ENCODE data around the gene TMEM108.

Gene TMEM108

GRCh38 chr3:133361011-133361410, 322.8 kb downstream of the TMEM108 start:
- WGBS, 2 experiments = 92 to 93% methylated on average over 2 of the region's 2 CpGs
- H3K36me3 ChIP-seq (ENCODE audit: control insufficient read depth, insufficient read depth, low read length) = no peaks in the 10 kb centered on the region
- no peak overlapping the region for H3K27ac ChIP-seq (ENCODE audit: insufficient read depth, low read depth, low read length, poor library complexity, severe bottlenecking)
- no peaks in the 10 kb centered on the region for H3K9me3 ChIP-seq (ENCODE audit: control insufficient read depth, low read length)
- H3K27me3 ChIP-seq (ENCODE audit: control insufficient read depth, insufficient read depth, low read length, poor library complexity, severe bottlenecking) = no peaks in the 10 kb centered on the region
- H3K4me3 ChIP-seq (ENCODE audit: insufficient read depth, low read depth, low read length) = no peak overlapping the region
- peaks cover 10% of the 10 kb centered on the region for H3K4me1 ChIP-seq (ENCODE audit: control insufficient read depth, insufficient read depth, low read length)

GRCh38 chr3:133361435-133361834, 323.2 kb downstream of the TMEM108 start:
- Histone ChIP-seq H3K36me3 (ENCODE audit: control insufficient read depth, insufficient read depth, low read length) (no peaks in the 10 kb centered on the region), H3K4me3 (ENCODE audit: insufficient read depth, low read depth, low read length) (no peak overlapping the region), H3K4me1 (ENCODE audit: control insufficient read depth, insufficient read depth, low read length) (peaks cover 10% of the 10 kb centered on the region), H3K9me3 (ENCODE audit: control insufficient read depth, low read length) (no peaks in the 10 kb centered on the region), H3K27me3 (ENCODE audit: control insufficient read depth, insufficient read depth, low read length, poor library complexity, severe bottlenecking) (no peaks in the 10 kb centered on the region), H3K27ac (ENCODE audit: insufficient read depth, low read depth, low read length, poor library complexity, severe bottlenecking) (no peak overlapping the region)
- WGBS, 2 experiments = 94 to 96% methylated on average over 3 of the region's 4 CpGs

GRCh38 chr3:133362539-133362938, 324.3 kb downstream of the TMEM108 start:
- no peaks in the 10 kb centered on the region for H3K27me3 ChIP-seq (ENCODE audit: control insufficient read depth, insufficient read depth, low read length, poor library complexity, severe bottlenecking)
- 87 to 89% methylated on average over 4 of the region's 4 CpGs for WGBS, 2 experiments
- H3K9me3 ChIP-seq (ENCODE audit: control insufficient read depth, low read length) = no peaks in the 10 kb centered on the region
- H3K36me3 ChIP-seq (ENCODE audit: control insufficient read depth, insufficient read depth, low read length) = no peaks in the 10 kb centered on the region
- no peak overlapping the region for H3K27ac ChIP-seq (ENCODE audit: insufficient read depth, low read depth, low read length, poor library complexity, severe bottlenecking)
- no peak overlapping the region for H3K4me3 ChIP-seq (ENCODE audit: insufficient read depth, low read depth, low read length)
- peaks cover 10% of the 10 kb centered on the region for H3K4me1 ChIP-seq (ENCODE audit: control insufficient read depth, insufficient read depth, low read length)

- H3K27ac ChIP-seq (ENCODE audit: insufficient read depth, low read depth, low read length, poor library complexity, severe bottlenecking) = no peak overlapping the region
- H3K4me1 ChIP-seq (ENCODE audit: control insufficient read depth, insufficient read depth, low read length) = peaks cover 10% of the 10 kb centered on the region
- no peaks in the 10 kb centered on the region for H3K9me3 ChIP-seq (ENCODE audit: control insufficient read depth, low read length)
- H3K27me3 ChIP-seq (ENCODE audit: control insufficient read depth, insufficient read depth, low read length, poor library complexity, severe bottlenecking) = no peaks in the 10 kb centered on the region
- 97 to 98% methylated on average over 4 of the region's 4 CpGs for WGBS, 2 experiments
- H3K4me3 ChIP-seq (ENCODE audit: insufficient read depth, low read depth, low read length) = no peak overlapping the region
- no peaks in the 10 kb centered on the region for H3K36me3 ChIP-seq (ENCODE audit: control insufficient read depth, insufficient read depth, low read length)
Observed at GRCh38 chr3:133364704-133365103, 326.5 kb downstream of the TMEM108 start.

- Histone ChIP-seq H3K27ac (ENCODE audit: insufficient read depth, low read depth, low read length, poor library complexity, severe bottlenecking) (no peak overlapping the region), H3K36me3 (ENCODE audit: control insufficient read depth, insufficient read depth, low read length) (no peaks in the 10 kb centered on the region), H3K27me3 (ENCODE audit: control insufficient read depth, insufficient read depth, low read length, poor library complexity, severe bottlenecking) (no peaks in the 10 kb centered on the region), H3K9me3 (ENCODE audit: control insufficient read depth, low read length) (no peaks in the 10 kb centered on the region), H3K4me3 (ENCODE audit: insufficient read depth, low read depth, low read length) (no peak overlapping the region), H3K4me1 (ENCODE audit: control insufficient read depth, insufficient read depth, low read length) (peaks cover 9% of the 10 kb centered on the region)
- WGBS, 2 experiments = 90 to 95% methylated on average over 2 of the region's 2 CpGs
Observed at GRCh38 chr3:133366921-133367320, 328.7 kb downstream of the TMEM108 start.

GRCh38 chr3:133367403-133367802, 329.2 kb downstream of the TMEM108 start:
- Histone ChIP-seq H3K4me3 (ENCODE audit: insufficient read depth, low read depth, low read length) (no peak overlapping the region), H3K9me3 (ENCODE audit: control insufficient read depth, low read length) (no peaks in the 10 kb centered on the region), H3K4me1 (ENCODE audit: control insufficient read depth, insufficient read depth, low read length) (peaks cover 5% of the 10 kb centered on the region), H3K27ac (ENCODE audit: insufficient read depth, low read depth, low read length, poor library complexity, severe bottlenecking) (no peak overlapping the region), H3K27me3 (ENCODE audit: control insufficient read depth, insufficient read depth, low read length, poor library complexity, severe bottlenecking) (no peaks in the 10 kb centered on the region), H3K36me3 (ENCODE audit: control insufficient read depth, insufficient read depth, low read length) (no peaks in the 10 kb centered on the region)
- 93 to 97% methylated on average over 3 of the region's 3 CpGs for WGBS, 2 experiments

GRCh38 chr3:133367956-133368355, 329.8 kb downstream of the TMEM108 start:
- H3K4me1 ChIP-seq (ENCODE audit: control insufficient read depth, insufficient read depth, low read length) = no peaks in the 10 kb centered on the region
- no peaks in the 10 kb centered on the region for H3K36me3 ChIP-seq (ENCODE audit: control insufficient read depth, insufficient read depth, low read length)
- no peaks in the 10 kb centered on the region for H3K27me3 ChIP-seq (ENCODE audit: control insufficient read depth, insufficient read depth, low read length, poor library complexity, severe bottlenecking)
- no peak overlapping the region for H3K4me3 ChIP-seq (ENCODE audit: insufficient read depth, low read depth, low read length)
- H3K9me3 ChIP-seq (ENCODE audit: control insufficient read depth, low read length) = no peaks in the 10 kb centered on the region
- H3K27ac ChIP-seq (ENCODE audit: insufficient read depth, low read depth, low read length, poor library complexity, severe bottlenecking) = no peak overlapping the region
- WGBS, 2 experiments = 90 to 95% methylated on average over 1 of the region's 1 CpG

- 91 to 95% methylated on average over 4 of the region's 4 CpGs for WGBS, 2 experiments
- Histone ChIP-seq H3K36me3 (ENCODE audit: control insufficient read depth, insufficient read depth, low read length) (no peaks in the 10 kb centered on the region), H3K4me3 (ENCODE audit: insufficient read depth, low read depth, low read length) (no peak overlapping the region), H3K27ac (ENCODE audit: insufficient read depth, low read depth, low read length, poor library complexity, severe bottlenecking) (no peak overlapping the region), H3K4me1 (ENCODE audit: control insufficient read depth, insufficient read depth, low read length) (no peaks in the 10 kb centered on the region), H3K9me3 (ENCODE audit: control insufficient read depth, low read length) (no peaks in the 10 kb centered on the region), H3K27me3 (ENCODE audit: control insufficient read depth, insufficient read depth, low read length, poor library complexity, severe bottlenecking) (no peaks in the 10 kb centered on the region)
Observed at GRCh38 chr3:133368371-133369067, 330.3 kb downstream of the TMEM108 start.

- no peaks in the 10 kb centered on the region for H3K9me3 ChIP-seq (ENCODE audit: control insufficient read depth, low read length)
- WGBS, 2 experiments = 92 to 96% methylated on average over 9 of the region's 9 CpGs
- no peaks in the 10 kb centered on the region for H3K27me3 ChIP-seq (ENCODE audit: control insufficient read depth, insufficient read depth, low read length, poor library complexity, severe bottlenecking)
- H3K4me3 ChIP-seq (ENCODE audit: insufficient read depth, low read depth, low read length) = no peak overlapping the region
- no peaks in the 10 kb centered on the region for H3K36me3 ChIP-seq (ENCODE audit: control insufficient read depth, insufficient read depth, low read length)
- no peak overlapping the region for H3K27ac ChIP-seq (ENCODE audit: insufficient read depth, low read depth, low read length, poor library complexity, severe bottlenecking)
- no peaks in the 10 kb centered on the region for H3K4me1 ChIP-seq (ENCODE audit: control insufficient read depth, insufficient read depth, low read length)
Observed at GRCh38 chr3:133369068-133369440, 330.9 kb downstream of the TMEM108 start.

- Histone ChIP-seq H3K4me3 (ENCODE audit: insufficient read depth, low read depth, low read length) (no peak overlapping the region), H3K4me1 (ENCODE audit: control insufficient read depth, insufficient read depth, low read length) (peaks cover 9% of the 10 kb centered on the region), H3K9me3 (ENCODE audit: control insufficient read depth, low read length) (no peaks in the 10 kb centered on the region), H3K36me3 (ENCODE audit: control insufficient read depth, insufficient read depth, low read length) (no peaks in the 10 kb centered on the region), H3K27ac (ENCODE audit: insufficient read depth, low read depth, low read length, poor library complexity, severe bottlenecking) (no peak overlapping the region), H3K27me3 (ENCODE audit: control insufficient read depth, insufficient read depth, low read length, poor library complexity, severe bottlenecking) (no peaks in the 10 kb centered on the region)
- 95 to 98% methylated on average over 2 of the region's 2 CpGs for WGBS, 2 experiments
Observed at GRCh38 chr3:133371181-133371580, 333.0 kb downstream of the TMEM108 start.

- peaks cover 9% of the 10 kb centered on the region for H3K4me1 ChIP-seq (ENCODE audit: control insufficient read depth, insufficient read depth, low read length)
- H3K4me3 ChIP-seq (ENCODE audit: insufficient read depth, low read depth, low read length) = no peak overlapping the region
- H3K27me3 ChIP-seq (ENCODE audit: control insufficient read depth, insufficient read depth, low read length, poor library complexity, severe bottlenecking) = no peaks in the 10 kb centered on the region
- 100% methylated on average over 1 of the region's 1 CpG for WGBS, 2 experiments
- H3K27ac ChIP-seq (ENCODE audit: insufficient read depth, low read depth, low read length, poor library complexity, severe bottlenecking) = no peak overlapping the region
- no peaks in the 10 kb centered on the region for H3K9me3 ChIP-seq (ENCODE audit: control insufficient read depth, low read length)
- H3K36me3 ChIP-seq (ENCODE audit: control insufficient read depth, insufficient read depth, low read length) = no peaks in the 10 kb centered on the region
Observed at GRCh38 chr3:133371676-133372075, 333.5 kb downstream of the TMEM108 start.

Measured in ectodermal cell (in vitro differentiated cells).